Thyroid gland (tissue), 4 donors: ENCODE measurements around the gene MRPL51.

Experiments used
- POLR2A ChIP-seq, 2 donors: fragments of 450-650 bp; IDR thresholded peaks; one replicate each; pipeline ENCODE4 v1.6.1; 2017; ENCODE audit warnings: antibody characterized with exemption in 2 of 2, mild to moderate bottlenecking in 2 of 2, moderate library complexity in 1 of 2
- TF ChIP-seq, protein P1 (sequence below), 6 experiments: fragments of 200-600 bp in 3 of 6; fragments of 450-650 bp in 3 of 6; sonication (generic) in 3 of 6; IDR thresholded peaks; one replicate each; pipeline ENCODE4 v1.5.1; 2016 to 2019; ENCODE audit warnings: antibody characterized with exemption in 6 of 6, mild to moderate bottlenecking in 2 of 6, inconsistent platforms in 1 of 6, moderate library complexity in 1 of 6

GRCh38 chr12:6535697-6535946 is 42.6 kb upstream of the MRPL51 start:
- TF ChIP-seq, protein P1, sequence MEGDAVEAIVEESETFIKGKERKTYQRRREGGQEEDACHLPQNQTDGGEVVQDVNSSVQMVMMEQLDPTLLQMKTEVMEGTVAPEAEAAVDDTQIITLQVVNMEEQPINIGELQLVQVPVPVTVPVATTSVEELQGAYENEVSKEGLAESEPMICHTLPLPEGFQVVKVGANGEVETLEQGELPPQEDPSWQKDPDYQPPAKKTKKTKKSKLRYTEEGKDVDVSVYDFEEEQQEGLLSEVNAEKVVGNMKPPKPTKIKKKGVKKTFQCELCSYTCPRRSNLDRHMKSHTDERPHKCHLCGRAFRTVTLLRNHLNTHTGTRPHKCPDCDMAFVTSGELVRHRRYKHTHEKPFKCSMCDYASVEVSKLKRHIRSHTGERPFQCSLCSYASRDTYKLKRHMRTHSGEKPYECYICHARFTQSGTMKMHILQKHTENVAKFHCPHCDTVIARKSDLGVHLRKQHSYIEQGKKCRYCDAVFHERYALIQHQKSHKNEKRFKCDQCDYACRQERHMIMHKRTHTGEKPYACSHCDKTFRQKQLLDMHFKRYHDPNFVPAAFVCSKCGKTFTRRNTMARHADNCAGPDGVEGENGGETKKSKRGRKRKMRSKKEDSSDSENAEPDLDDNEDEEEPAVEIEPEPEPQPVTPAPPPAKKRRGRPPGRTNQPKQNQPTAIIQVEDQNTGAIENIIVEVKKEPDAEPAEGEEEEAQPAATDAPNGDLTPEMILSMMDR (IDR thresholded peaks at IDR 0.05), result no peak
- no peak for TF ChIP-seq POLR2A (IDR thresholded peaks at IDR 0.05)
